Lung (tissue), 16 donors: ENCODE data around the gene UQCR11. TPM values are rescaled to one million over a fixed set of nuclear protein-coding genes. Genes with fewer than 3 reads are reported as not detected.

Source experiments
- ATAC-seq: fragments of 200-7000 bp; cut with Tn5 transposase; one replicate; pipeline ENCODE4 v1.9.1; 2020; ENCODE audit warnings: moderate number of reproducible peaks; ENCODE audit not compliant: insufficient read depth, low FRiP score
- DNase-seq, 3 donors: peaks; one replicate each; pipeline ENCODE4 v3.0.0-alpha.2; 2013 to 2017
- H3K27ac ChIP-seq, 2 donors: one replicate each; pipeline ENCODE4 v1.5.1; 2013; ENCODE audit warnings: mild to moderate bottlenecking in 2 of 2, moderate library complexity in 2 of 2, control low read depth in 1 of 2, inconsistent platforms in 1 of 2, low read depth in 1 of 2, low read length in 1 of 2
- H3K27me3 ChIP-seq, 3 donors: one replicate each; pipeline ENCODE4 v1.5.1; 2013; ENCODE audit warnings: low read length in 2 of 3; ENCODE audit not compliant: control insufficient read depth in 3 of 3, insufficient read depth in 3 of 3
- H3K36me3 ChIP-seq, 4 donors: one replicate each; pipeline ENCODE4 v1.5.1; 2013; ENCODE audit warnings: low read length in 4 of 4, mild to moderate bottlenecking in 1 of 4, moderate library complexity in 1 of 4; ENCODE audit not compliant: control insufficient read depth in 4 of 4, insufficient read depth in 4 of 4
- H3K4me1 ChIP-seq, 5 donors: one replicate each; pipeline ENCODE4 v1.5.1; 2013; ENCODE audit warnings: low read length in 5 of 5, mild to moderate bottlenecking in 2 of 5, moderate library complexity in 1 of 5; ENCODE audit not compliant: control insufficient read depth in 5 of 5, insufficient read depth in 5 of 5
- H3K4me3 ChIP-seq: one replicate; pipeline ENCODE4 v1.5.1; 2013; ENCODE audit warnings: mild to moderate bottlenecking, control low read depth, moderate library complexity
- H3K9ac ChIP-seq, 2 donors: one replicate each; pipeline ENCODE4 v1.5.1; 2013; ENCODE audit warnings: low read length in 2 of 2, control low read depth in 1 of 2; ENCODE audit not compliant: insufficient read depth in 1 of 2
- H3K9me3 ChIP-seq, 4 donors: one replicate each; pipeline ENCODE4 v1.5.1; 2013; ENCODE audit warnings: low read length in 3 of 4, mild to moderate bottlenecking in 1 of 4, moderate library complexity in 1 of 4; ENCODE audit not compliant: control insufficient read depth in 4 of 4, insufficient read depth in 3 of 4
- WGBS, 2 donors: extraction: QIAGEN DNeasy Blood & Tissue Kit; methylation state at CpG; one replicate each; pipeline ENCODE4 v1.1.7; 2013; 5-methylcytosine and 5-hydroxymethylcytosine counted together
- long read RNA-seq, 5 donors: transcript quantifications; one replicate each; lab custom pipeline, GENCODE V29; 2026
- polyA plus RNA-seq, 2 donors: library from polyadenylated mRNA; stranded (reverse); fragments of 200-250 nt; gene quantifications; one replicate each; pipeline ENCODE4 v1.2.1, GENCODE V29; 2013
- total RNA-seq, 2 donors: library from RNA; depleted of rRNA in 1 of 2; stranded (reverse); fragments of >200 nt in 1 of 2; gene quantifications; one replicate each; pipeline ENCODE4 v1.2.1, GENCODE V29; 2014 to 2021
- TF ChIP-seq, protein P1 (sequence below): IDR thresholded peaks from 2 replicates; pipeline ENCODE4 v1.5.1; 2012; ENCODE audit warnings: mild to moderate bottlenecking; ENCODE audit errors: control extremely low read depth, extremely low read depth
- donor health status: control.
- donor health status: control.
- donor health status: Bipolar disorder and iron deficiency.
- donor health status: healthy.
- donor health status: DM: yes; HTN: yes; CAD: no.

UQCR11 gene
- total RNA-seq (100 to 1,000 TPM in 1 of 2 donors, 10 to 100 TPM in 1; 35.4 to 225 TPM), polyA plus RNA-seq (100 to 1,000 TPM; 122 to 131 TPM)
- long read RNA-seq, donor 1, transcript UQCR11-203 (3 exons, 1,324 nt), result major isoform, 200 of 284 reads
- long read RNA-seq, donor 1, partial matches to known transcripts, result 81 of 284 reads
- long read RNA-seq, donor 1, other reads (novel, unspliced or antisense), result 0 of 284 reads
- long read RNA-seq, donor 2, transcript UQCR11-203 (3 exons, 1,324 nt), result major isoform, 133 of 166 reads
- long read RNA-seq, donor 2, partial matches to known transcripts, result 32 of 166 reads
- long read RNA-seq, donor 2, other reads (novel, unspliced or antisense), result 0 of 166 reads
- long read RNA-seq, donor 3, transcript UQCR11-203 (3 exons, 1,324 nt), result major isoform, 132 of 177 reads
- long read RNA-seq, donor 3, transcript UQCR11-201 (2 exons, 753 nt), result minor isoform, 5 of 177 reads
- long read RNA-seq, donor 3, partial matches to known transcripts, result 40 of 177 reads
- long read RNA-seq, donor 3, other reads (novel, unspliced or antisense), result 0 of 177 reads
- long read RNA-seq, donor 4, transcript UQCR11-203 (3 exons, 1,324 nt), result major isoform, 135 of 168 reads
- long read RNA-seq, donor 4, partial matches to known transcripts, result 31 of 168 reads
- long read RNA-seq, donor 4, other reads (novel, unspliced or antisense), result 0 of 168 reads
- long read RNA-seq, donor 5, transcript UQCR11-203 (3 exons, 1,324 nt), result major isoform, 278 of 339 reads
- long read RNA-seq, donor 5, partial matches to known transcripts, result 57 of 339 reads
- long read RNA-seq, donor 5, other reads (novel, unspliced or antisense), result 0 of 339 reads

- H3K27me3 ChIP-seq, result no peaks in the 10 kb centered on the region
- peak within 1 kb of the TSS; percentile 91 to 94 for H3K27ac ChIP-seq
- TF ChIP-seq, protein P1, sequence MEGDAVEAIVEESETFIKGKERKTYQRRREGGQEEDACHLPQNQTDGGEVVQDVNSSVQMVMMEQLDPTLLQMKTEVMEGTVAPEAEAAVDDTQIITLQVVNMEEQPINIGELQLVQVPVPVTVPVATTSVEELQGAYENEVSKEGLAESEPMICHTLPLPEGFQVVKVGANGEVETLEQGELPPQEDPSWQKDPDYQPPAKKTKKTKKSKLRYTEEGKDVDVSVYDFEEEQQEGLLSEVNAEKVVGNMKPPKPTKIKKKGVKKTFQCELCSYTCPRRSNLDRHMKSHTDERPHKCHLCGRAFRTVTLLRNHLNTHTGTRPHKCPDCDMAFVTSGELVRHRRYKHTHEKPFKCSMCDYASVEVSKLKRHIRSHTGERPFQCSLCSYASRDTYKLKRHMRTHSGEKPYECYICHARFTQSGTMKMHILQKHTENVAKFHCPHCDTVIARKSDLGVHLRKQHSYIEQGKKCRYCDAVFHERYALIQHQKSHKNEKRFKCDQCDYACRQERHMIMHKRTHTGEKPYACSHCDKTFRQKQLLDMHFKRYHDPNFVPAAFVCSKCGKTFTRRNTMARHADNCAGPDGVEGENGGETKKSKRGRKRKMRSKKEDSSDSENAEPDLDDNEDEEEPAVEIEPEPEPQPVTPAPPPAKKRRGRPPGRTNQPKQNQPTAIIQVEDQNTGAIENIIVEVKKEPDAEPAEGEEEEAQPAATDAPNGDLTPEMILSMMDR, result peak; percentile 29
- H3K9ac ChIP-seq, result peak within 1 kb of the TSS; percentile 61 to 63
- no peaks in the 10 kb centered on the region for H3K9me3 ChIP-seq
- WGBS, 2 donors, result 0% methylated on average over 63 to 79 of the region's 79 CpGs
- DNase-seq (peak; percentile 97 to 98 (median 97)), ATAC-seq (peak; percentile 94)
- peaks cover 0 to 13% (median 1%) of the 10 kb centered on the region in 4 donors for H3K36me3 ChIP-seq
- H3K4me1 ChIP-seq, result peaks cover 0 to 21% (median 5%) of the 10 kb centered on the region in 5 donors
- H3K4me3 ChIP-seq, result peak within 1 kb of the TSS; percentile 89
These were observed at the start of gene UQCR11 for GRCh38 chr19:1605236-1606137. Gene UQCR11, minus strand, starts transcription at chr19:1605462. Its CDS starts 53 bp downstream, at chr19:1605409.

DNA sequence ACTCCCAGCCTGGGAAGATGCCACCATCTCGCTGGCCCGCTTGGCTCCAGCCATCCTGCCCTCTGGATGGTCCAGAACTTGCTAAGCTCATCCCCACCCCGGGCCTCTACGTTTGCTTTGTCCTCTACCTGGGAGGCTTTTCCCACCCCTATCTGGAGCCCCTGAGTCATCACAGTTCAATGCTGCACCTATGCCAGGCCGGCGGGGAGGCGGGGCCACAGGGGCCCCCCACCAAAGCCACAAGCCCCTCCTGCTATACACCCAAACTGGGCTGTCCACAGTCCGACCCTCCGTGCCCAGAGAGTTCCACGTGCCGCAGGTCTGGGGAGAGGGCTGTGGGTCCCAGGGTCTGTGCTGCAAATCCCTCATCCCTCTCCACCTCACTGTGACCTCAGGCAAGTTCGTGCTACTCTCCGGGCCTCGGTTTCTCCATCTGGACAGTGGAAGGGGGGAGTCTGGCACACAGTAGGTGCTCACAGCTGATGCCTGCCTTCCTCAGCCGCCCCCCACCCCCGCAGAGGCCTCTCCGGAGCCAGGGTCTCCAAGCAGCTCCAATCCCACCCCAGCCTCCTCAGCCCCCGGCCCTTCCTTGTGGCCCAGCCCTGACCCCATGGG, 49.0 kb upstream of the UQCR11 start:
- TF ChIP-seq, protein P1, result no peak
- no peak overlapping the region for H3K9ac ChIP-seq
- WGBS, 2 donors, result 83 to 87% methylated on average over 18 of the region's 18 CpGs
- H3K27ac ChIP-seq, result no peak overlapping the region
- H3K4me3 ChIP-seq, result no peak overlapping the region
- DNase-seq (no peak), ATAC-seq (no peak)
- H3K27me3 ChIP-seq, result no peaks in the 10 kb centered on the region
- peaks cover 0 to 6% (median 2%) of the 10 kb centered on the region in 4 donors for H3K36me3 ChIP-seq
- H3K9me3 ChIP-seq, result no peaks in the 10 kb centered on the region
- peaks cover 0 to 19% (median 8%) of the 10 kb centered on the region in 5 donors for H3K4me1 ChIP-seq

- peak overlapping the region; percentile 65 to 90 for H3K27ac ChIP-seq
- no peak for DNase-seq
- peak overlapping the region; percentile 38 for H3K4me3 ChIP-seq
- H3K4me1 ChIP-seq, result peaks cover 0 to 13% (median 8%) of the 10 kb centered on the region in 5 donors
- H3K9ac ChIP-seq, result peak overlapping the region; percentile 56 to 85
- peaks cover 0 to 9% (median 3%) of the 10 kb centered on the region in 4 donors for H3K36me3 ChIP-seq
- ATAC-seq, result no peak
- TF ChIP-seq, protein P1, result no peak
- 23 to 34% methylated on average over 18 of the region's 18 CpGs for WGBS, 2 donors
- H3K9me3 ChIP-seq, result no peaks in the 10 kb centered on the region
- no peaks in the 10 kb centered on the region for H3K27me3 ChIP-seq
These were observed 48.0 kb upstream of the UQCR11 start for GRCh38 chr19:1653300-1653628.
